ENCODE results near the gene ADPRS. TPM values are rescaled to one million over a fixed set of nuclear protein-coding genes. Genes with fewer than 3 reads are reported as not detected.

The ADPRS gene
- total RNA-seq, 1 donor from 2014 or later: 28.1 TPM

DNA sequence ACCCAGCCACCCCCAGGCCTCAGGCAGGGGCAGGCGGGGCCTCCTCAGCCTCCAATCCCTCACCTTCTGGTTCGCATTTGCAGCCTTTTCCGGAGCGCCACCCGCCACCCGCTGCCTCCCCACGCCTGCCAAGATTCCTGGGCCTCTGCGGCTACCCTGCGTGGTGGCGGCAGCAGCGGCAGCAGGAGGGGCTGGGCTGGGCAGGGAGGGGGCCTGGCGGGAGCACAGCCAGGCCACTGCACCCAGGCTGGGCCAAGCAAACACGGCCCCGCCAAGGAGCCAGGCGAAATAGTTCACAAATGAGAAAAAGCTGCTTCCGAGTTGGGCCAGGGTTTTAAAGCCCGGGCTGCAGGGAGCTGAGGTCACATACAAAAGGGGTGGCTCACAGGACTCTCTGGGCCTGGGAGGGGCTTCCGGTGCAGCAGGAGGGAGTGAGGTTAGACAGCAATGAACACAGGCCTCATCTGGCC is 26.5 kb downstream of the ADPRS start:
- TF ChIP-seq CTCF (IDR thresholded peaks at IDR 0.05) (no peak), EZH2phosphoT487 (IDR thresholded peaks at IDR 0.05) (no peak), EZH2 (IDR thresholded peaks at IDR 0.05) (no peak)
- H3K4me3 ChIP-seq: no peak overlapping the region
- H3K79me2 ChIP-seq (ENCODE audit: low read depth): no peaks in the 10 kb centered on the region
- no peak overlapping the region for H3K4me3 Mint-ChIP-seq
- H2AFZ ChIP-seq (replicated peaks): peak overlapping the region; percentile 88
- no peak overlapping the region for H3K27ac ChIP-seq
- H3K4me1 ChIP-seq: peaks cover 6% of the 10 kb centered on the region
- H3K27me3 ChIP-seq: no peaks in the 10 kb centered on the region
- no peak overlapping the region for H3K4me2 ChIP-seq
- no peaks in the 10 kb centered on the region for H3K36me3 ChIP-seq
- H3K27me3 Mint-ChIP-seq (ENCODE audit: insufficient read depth, low read depth): peaks cover 14% of the 10 kb centered on the region
- no peaks in the 10 kb centered on the region for H4K20me1 ChIP-seq (ENCODE audit: low read depth)
- no peaks in the 10 kb centered on the region for H3K36me3 Mint-ChIP-seq
- H3K9ac ChIP-seq: no peak overlapping the region
- DNase-seq (ENCODE audit: low spot score): peak; percentile 42
- H3K9me3 ChIP-seq (ENCODE audit: low read depth): no peaks in the 10 kb centered on the region
- H3K4me1 Mint-ChIP-seq: peaks cover 43% of the 10 kb centered on the region
- no peaks in the 10 kb centered on the region for H3F3A ChIP-seq (ENCODE audit: low read depth)
- H3K27ac Mint-ChIP-seq: no peak overlapping the region
- no peaks in the 10 kb centered on the region for H3K9me3 Mint-ChIP-seq

GRCh38 chr1:36115931-36116330 is 27.2 kb downstream of the ADPRS start:
- no peak overlapping the region for H2AFZ ChIP-seq (replicated peaks)
- Mint-ChIP-seq H3K9me3 (no peaks in the 10 kb centered on the region), H3K27ac (no peak overlapping the region), H3K36me3 (no peaks in the 10 kb centered on the region), H3K4me3 (no peak overlapping the region), H3K4me1 (peaks cover 42% of the 10 kb centered on the region), H3K27me3 (ENCODE audit: insufficient read depth, low read depth) (peaks cover 14% of the 10 kb centered on the region)
- no peak overlapping the region for H3K4me3 ChIP-seq
- TF ChIP-seq EZH2 (IDR thresholded peaks at IDR 0.05): no peak
- no peak for TF ChIP-seq EZH2phosphoT487 (IDR thresholded peaks at IDR 0.05)
- no peak for TF ChIP-seq CTCF (IDR thresholded peaks at IDR 0.05)
- H3K4me1 ChIP-seq: peaks cover 6% of the 10 kb centered on the region
- no peak overlapping the region for H3K4me2 ChIP-seq
- H3K27me3 ChIP-seq: no peaks in the 10 kb centered on the region
- DNase-seq (ENCODE audit: low spot score): no peak
- H3K9me3 ChIP-seq (ENCODE audit: low read depth): no peaks in the 10 kb centered on the region
- H3K9ac ChIP-seq: no peak overlapping the region
- no peaks in the 10 kb centered on the region for H3K36me3 ChIP-seq
- H3K27ac ChIP-seq: no peak overlapping the region
- H3K79me2 ChIP-seq (ENCODE audit: low read depth): no peaks in the 10 kb centered on the region
- no peaks in the 10 kb centered on the region for H4K20me1 ChIP-seq (ENCODE audit: low read depth)
- no peaks in the 10 kb centered on the region for H3F3A ChIP-seq (ENCODE audit: low read depth)

DNA sequence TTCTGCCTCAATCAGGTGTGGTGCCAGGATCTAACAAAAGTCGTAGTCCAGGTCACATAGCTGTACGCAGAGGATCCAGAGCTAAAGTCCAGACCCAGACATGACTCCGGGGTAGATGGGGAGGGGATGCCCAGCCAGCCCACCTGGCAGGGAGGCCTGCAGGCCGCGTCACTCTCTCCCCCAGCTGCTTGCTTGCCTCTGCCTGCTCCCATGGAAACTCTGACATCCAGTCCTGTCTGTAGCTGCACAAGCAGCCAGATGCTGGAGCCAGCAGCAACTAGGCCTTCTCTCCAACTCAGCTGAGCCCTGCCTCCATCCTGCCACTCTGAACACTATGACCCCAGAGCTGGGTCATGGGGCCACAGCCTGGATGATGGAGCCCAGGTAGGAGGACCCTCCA is 28.2 kb downstream of the ADPRS start:
- H2AFZ ChIP-seq (replicated peaks): no peak overlapping the region
- no peaks in the 10 kb centered on the region for H3K79me2 ChIP-seq (ENCODE audit: low read depth)
- H3K9me3 ChIP-seq (ENCODE audit: low read depth): no peaks in the 10 kb centered on the region
- peaks cover 6% of the 10 kb centered on the region for H3K4me1 ChIP-seq
- Mint-ChIP-seq H3K27ac (peak overlapping the region; percentile 14), H3K9me3 (no peaks in the 10 kb centered on the region), H3K4me1 (peaks cover 42% of the 10 kb centered on the region), H3K27me3 (ENCODE audit: insufficient read depth, low read depth) (peaks cover 15% of the 10 kb centered on the region), H3K36me3 (no peaks in the 10 kb centered on the region), H3K4me3 (peak overlapping the region; percentile 4)
- H4K20me1 ChIP-seq (ENCODE audit: low read depth): no peaks in the 10 kb centered on the region
- peaks cover 7% of the 10 kb centered on the region for H3K27me3 ChIP-seq
- no peak for DNase-seq (ENCODE audit: low spot score)
- TF ChIP-seq EZH2 (IDR thresholded peaks at IDR 0.05): no peak
- no peak for TF ChIP-seq CTCF (IDR thresholded peaks at IDR 0.05)
- no peak for TF ChIP-seq EZH2phosphoT487 (IDR thresholded peaks at IDR 0.05)
- no peak overlapping the region for H3K4me2 ChIP-seq
- H3K36me3 ChIP-seq: no peaks in the 10 kb centered on the region
- H3K4me3 ChIP-seq: no peak overlapping the region
- H3K27ac ChIP-seq: no peak overlapping the region
- no peaks in the 10 kb centered on the region for H3F3A ChIP-seq (ENCODE audit: low read depth)
- H3K9ac ChIP-seq: no peak overlapping the region
